ENCODE data around the gene FAT3. TPM values are rescaled to one million over a fixed set of nuclear protein-coding genes. Genes with fewer than 3 reads are reported as not detected.

The FAT3 gene
- polyA plus RNA-seq, 3 donors = not detected

GRCh38 chr11:92272651-92273050, 48.0 kb downstream of the FAT3 start:
- 90% methylated on average over 3 of the region's 3 CpGs for WGBS (ENCODE audit: insufficient coverage)
- no peak overlapping the region for H3K4me3 ChIP-seq (replicated peaks in 1 of 3; ENCODE audit: low read depth in 2 of 3, low read length in 3 of 3)
- intact Hi-C loops (cut with micrococcal nuclease) = no loop called here
- TF ChIP-seq CTCF (IDR thresholded peaks at IDR 0.05) = no peak
- no peak overlapping the region for H3K27ac ChIP-seq (ENCODE audit: low read depth in 1 of 2, low read length in 2 of 2)
- Mint-ChIP-seq H3K9me3 (peaks cover 0 to 4% (median 2%) of the 10 kb centered on the region in 7 donors), H3K4me3 (no peak overlapping the region), H3K4me1 (no peaks in the 10 kb centered on the region), H3K27me3 (ENCODE audit: low read depth in 3 of 3) (no peaks in the 10 kb centered on the region), H3K36me3 (no peaks in the 10 kb centered on the region), H3K27ac (no peak overlapping the region)
- H3K36me3 ChIP-seq (replicated peaks in 1 of 2; ENCODE audit: control insufficient read depth in 1 of 2, insufficient read depth in 2 of 2, low read length in 2 of 2) = no peaks in the 10 kb centered on the region
- H4K20me1 ChIP-seq (ENCODE audit: insufficient read depth, low read length) = no peaks in the 10 kb centered on the region
- no peaks in the 10 kb centered on the region for H3K9me3 ChIP-seq (replicated peaks in 1 of 2; ENCODE audit: control insufficient read depth in 1 of 2, insufficient read depth in 1 of 2, low read length in 2 of 2)
- H3K4me1 ChIP-seq (ENCODE audit: control insufficient read depth in 1 of 2, insufficient read depth in 2 of 2, low read length in 2 of 2) = no peaks in the 10 kb centered on the region
- H3K27me3 ChIP-seq (ENCODE audit: control insufficient read depth in 2 of 2, insufficient read depth in 2 of 2, low read length in 2 of 2) = no peaks in the 10 kb centered on the region
- no peak overlapping the region for H3K4me2 ChIP-seq (replicated peaks; ENCODE audit: extremely low read depth, low read length, poor library complexity, severe bottlenecking)
- no peaks in the 10 kb centered on the region for H3K79me2 ChIP-seq (ENCODE audit: insufficient read depth, low read length)
- H3K9ac ChIP-seq (ENCODE audit: insufficient read depth, low read length, poor library complexity, severe bottlenecking) = no peak overlapping the region
- no peak for DNase-seq
- no peak overlapping the region for H2AFZ ChIP-seq (ENCODE audit: insufficient read depth, low read depth, low read length, poor library complexity, severe bottlenecking)

Measured in CD14-positive monocyte (primary cell).